SK-N-MC (cell line): ENCODE data around the gene CDH16.

ENCODE experiments used
- EZH2 ChIP-seq: fragments of 200-600 bp; sonication (generic); IDR thresholded peaks from one replicate; pipeline ENCODE4 v1.6.1; 2017; ENCODE audit warnings: antibody characterized with exemption
- POLR2AphosphoS5 ChIP-seq: IDR thresholded peaks from 2 replicates; pipeline ENCODE4 v1.6.1; 2012; ENCODE audit warnings: mild to moderate bottlenecking, low read depth, low read length, borderline replicate concordance

DNA sequence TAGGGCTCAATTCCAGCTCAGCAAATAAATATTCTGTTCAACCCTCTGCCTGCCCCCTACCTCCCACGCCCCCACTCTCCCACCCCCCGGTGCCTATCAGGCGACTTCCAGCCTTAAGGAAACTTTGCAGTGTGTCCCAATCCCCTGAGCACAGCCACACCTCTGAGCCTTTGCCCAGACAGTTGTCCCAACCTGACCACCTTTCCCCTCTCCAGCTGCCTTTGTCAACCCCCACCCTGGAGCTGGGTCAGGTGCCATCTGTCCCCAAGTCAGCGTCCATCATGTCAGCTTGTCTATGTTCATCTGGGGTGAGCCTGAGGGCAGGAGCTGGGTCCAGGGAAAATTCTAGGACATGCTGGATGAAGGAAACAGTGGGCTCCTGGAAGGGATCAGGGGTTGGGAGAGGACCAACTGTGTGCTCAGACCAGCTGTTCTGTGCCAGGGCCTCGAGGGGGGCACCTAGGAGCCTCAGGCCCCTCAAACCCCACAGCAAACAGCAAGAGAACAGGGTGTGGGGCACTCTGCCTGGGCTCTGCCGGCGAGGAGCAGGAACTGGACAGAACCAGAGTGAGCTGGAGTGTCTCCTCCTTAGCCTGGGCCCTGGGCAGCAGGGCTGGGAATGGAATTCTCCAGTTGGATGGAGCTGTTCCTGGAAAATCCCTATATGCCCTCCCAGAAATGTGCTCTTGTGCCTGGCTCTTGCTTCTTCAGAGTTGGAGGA lies 17.8 kb downstream of the CDH16 start:
- no peak for TF ChIP-seq POLR2AphosphoS5
- TF ChIP-seq EZH2 = no peak
